ENCODE measurements around the gene ARRDC4.

GRCh38 chr15:97940993-97941392 is 19.5 kb upstream of the ARRDC4 start:
- TF ChIP-seq CTCF (IDR thresholded peaks at IDR 0.05) (no peak), POLR2A (IDR thresholded peaks at IDR 0.05) (no peak)

Measured in tibial nerve (tissue), 3 donors.